HAP-1 (cell line): ENCODE data around the gene TBXT.
"Not testable (repeated sequence)": the region's sequence is repeated elsewhere in the genome, so short reads cannot be mapped to it uniquely, and the experiment has no call there.

Experiments
- DNase-seq, 2 experiments: peaks; one replicate each; pipeline ENCODE4 v3.0.0-alpha.2; 2016 to 2020; ENCODE audit warnings: low spot score in 2 of 2
- H3K27me3 ChIP-seq: fragments of 250-450 bp; sonication (Bioruptor Pico); 2 replicates; pipeline ENCODE4 v1.5.1; 2020; ENCODE audit warnings: low read depth, mild to moderate bottlenecking, moderate library complexity
- H3K36me3 ChIP-seq: fragments of 250-450 bp; sonication (Bioruptor Pico); replicated peaks from 2 replicates; pipeline ENCODE4 v1.5.1; 2020; ENCODE audit warnings: mild to moderate bottlenecking
- H3K4me1 ChIP-seq: fragments of 250-450 bp; sonication (Bioruptor Pico); 2 replicates; pipeline ENCODE4 v1.5.1; 2020; ENCODE audit warnings: mild to moderate bottlenecking
- H3K4me3 ChIP-seq: fragments of 250-450 bp; sonication (Bioruptor Pico); 2 replicates; pipeline ENCODE4 v1.5.1; 2020; ENCODE audit warnings: mild to moderate bottlenecking, moderate library complexity
- H3K9me3 ChIP-seq: fragments of 250-450 bp; sonication (Bioruptor Pico); 2 replicates; pipeline ENCODE4 v1.5.1; 2020; ENCODE audit warnings: mild to moderate bottlenecking, moderate library complexity
- in situ Hi-C: fragments of 300-500 bp; cut with MboI; formaldehyde crosslinking; loops from 3 replicates; pipeline ENCODE4 v1.14.3; 2020; ENCODE audit warnings: low sequenced_read_pairs, inconsistent platforms, mixed read lengths

The TBXT gene

GRCh38 chr6:166165558-166166313, 1.9 kb downstream of the TBXT start:
- Histone ChIP-seq H3K9me3 (no peaks in the 10 kb centered on the region), H3K27me3 (peaks cover 40% of the 10 kb centered on the region), H3K4me1 (no peaks in the 10 kb centered on the region), H3K36me3 (no peaks in the 10 kb centered on the region), H3K4me3 (no peak overlapping the region)
- in situ Hi-C loops = loop anchor here (25.0 kb wide), 1 partner anchor 247 kb away; no protein-coding TSS in a partner anchor
- no peak for DNase-seq

- Histone ChIP-seq H3K27me3 (peaks cover 18% of the 10 kb centered on the region), H3K36me3 (no peaks in the 10 kb centered on the region), H3K4me3 (no peak overlapping the region), H3K4me1 (no peaks in the 10 kb centered on the region), H3K9me3 (no peaks in the 10 kb centered on the region)
- no peak for DNase-seq
- in situ Hi-C loops = loop anchor here (25.0 kb wide), 1 partner anchor 250 kb away; no protein-coding TSS in a partner anchor
Measured at GRCh38 chr6:166162599-166163342, 4.9 kb downstream of the TBXT start.

- Histone ChIP-seq H3K9me3 (no peaks in the 10 kb centered on the region), H3K4me1 (no peaks in the 10 kb centered on the region), H3K27me3 (no peaks in the 10 kb centered on the region), H3K36me3 (no peaks in the 10 kb centered on the region), H3K4me3 (no peak overlapping the region)
- in situ Hi-C loops = loop anchor here (25.0 kb wide), 1 partner anchor 254 kb away; no protein-coding TSS in a partner anchor
- no peak for DNase-seq
Measured at GRCh38 chr6:166157930-166158617, 9.6 kb downstream of the TBXT start.

GRCh38 chr6:166156942-166157341, 10.7 kb downstream of the TBXT start:
- DNase-seq = no peak
- Histone ChIP-seq H3K36me3 (no peaks in the 10 kb centered on the region), H3K27me3 (no peaks in the 10 kb centered on the region), H3K9me3 (no peaks in the 10 kb centered on the region), H3K4me1 (no peaks in the 10 kb centered on the region), H3K4me3 (no peak overlapping the region)
- in situ Hi-C loops = loop anchor here (25.0 kb wide), 1 partner anchor 255 kb away; no protein-coding TSS in a partner anchor

GRCh38 chr6:166153966-166154365, 13.7 kb downstream of the TBXT start:
- DNase-seq = no peak
- Histone ChIP-seq H3K36me3 (no peaks in the 10 kb centered on the region), H3K27me3 (no peaks in the 10 kb centered on the region), H3K4me1 (no peaks in the 10 kb centered on the region), H3K4me3 (no peak overlapping the region), H3K9me3 (no peaks in the 10 kb centered on the region)
- in situ Hi-C loops = loop anchor here (25.0 kb wide), 1 partner anchor 258 kb away; no protein-coding TSS in a partner anchor

GRCh38 chr6:166152660-166153059, 15.0 kb downstream of the TBXT start:
- H3K4me3 ChIP-seq = no peak overlapping the region
- in situ Hi-C loops = loop anchor here (25.0 kb wide), 1 partner anchor 260 kb away; no protein-coding TSS in a partner anchor
- no peaks in the 10 kb centered on the region for H3K27me3 ChIP-seq
- H3K36me3 ChIP-seq = no peaks in the 10 kb centered on the region
- no peak for DNase-seq
- H3K4me1 ChIP-seq = no peaks in the 10 kb centered on the region
- no peaks in the 10 kb centered on the region for H3K9me3 ChIP-seq

GRCh38 chr6:166151798-166152197, 15.9 kb downstream of the TBXT start:
- H3K9me3 ChIP-seq = no peaks in the 10 kb centered on the region
- DNase-seq = no peak
- in situ Hi-C loops = loop anchor here (25.0 kb wide), 1 partner anchor 261 kb away; no protein-coding TSS in a partner anchor

GRCh38 chr6:166145751-166146150, 21.9 kb downstream of the TBXT start:
- no peaks in the 10 kb centered on the region for H3K4me1 ChIP-seq
- no peak for DNase-seq
- H3K9me3 ChIP-seq = no peaks in the 10 kb centered on the region
- H3K36me3 ChIP-seq = no peaks in the 10 kb centered on the region
- in situ Hi-C loops = no loop called here
- no peaks in the 10 kb centered on the region for H3K27me3 ChIP-seq
- H3K4me3 ChIP-seq = no peak overlapping the region

More at GRCh38 chr6:166151798-166152197, 15.9 kb downstream of the TBXT start:
- Histone ChIP-seq H3K27me3 (no peaks in the 10 kb centered on the region), H3K4me3 (no peak overlapping the region), H3K4me1 (no peaks in the 10 kb centered on the region), H3K36me3 (no peaks in the 10 kb centered on the region)

- H3K27me3 ChIP-seq = no peaks in the 10 kb centered on the region
- DNase-seq = no peak
- in situ Hi-C loops = no loop called here
Measured at GRCh38 chr6:166143011-166143410, 24.6 kb downstream of the TBXT start.

GRCh38 chr6:166127624-166128472, 39.8 kb downstream of the TBXT start:
- H3K9me3 ChIP-seq = no peaks in the 10 kb centered on the region
- H3K36me3 ChIP-seq = no peaks in the 10 kb centered on the region
- no peak overlapping the region for H3K4me3 ChIP-seq
- H3K27me3 ChIP-seq = no peaks in the 10 kb centered on the region
- in situ Hi-C loops = no loop called here
- no peak for DNase-seq
- no peaks in the 10 kb centered on the region for H3K4me1 ChIP-seq

More at GRCh38 chr6:166143011-166143410, 24.6 kb downstream of the TBXT start:
- no peaks in the 10 kb centered on the region for H3K36me3 ChIP-seq
- H3K9me3 ChIP-seq = no peaks in the 10 kb centered on the region
- H3K4me3 ChIP-seq = no peak overlapping the region
- H3K4me1 ChIP-seq = no peaks in the 10 kb centered on the region

GRCh38 chr6:166123115-166123514, 44.5 kb downstream of the TBXT start:
- H3K36me3 ChIP-seq, H3K4me1 ChIP-seq, H3K9me3 ChIP-seq, H3K4me3 ChIP-seq, H3K27me3 ChIP-seq, DNase-seq: not testable (repeated sequence)
- in situ Hi-C loops = loop anchor here (25.0 kb wide), 1 partner anchor 411 kb away; no protein-coding TSS in a partner anchor

- no peaks in the 10 kb centered on the region for H3K27me3 ChIP-seq
- in situ Hi-C loops = loop anchor here (25.0 kb wide), 1 partner anchor 409 kb away; no protein-coding TSS in a partner anchor
- H3K4me3 ChIP-seq = no peak overlapping the region
- no peaks in the 10 kb centered on the region for H3K4me1 ChIP-seq
- no peak for DNase-seq
- H3K36me3 ChIP-seq = no peaks in the 10 kb centered on the region
- H3K9me3 ChIP-seq = no peaks in the 10 kb centered on the region
Measured at GRCh38 chr6:166121726-166122125, 45.9 kb downstream of the TBXT start.
